Activated T-helper 1 cell treated with anti-CD3 and anti-CD28 coated beads, Interleukin-12 subunit alpha, Interleukin-12 subunit beta, Interleukin-2, Interleukin-4 antibody, amounts not matched to agents 30 ng/mL and 10 ng/mL and 1 ng/mL, durations not matched to agents 14 hours and 24 hours and 36 hours (primary cell): ENCODE results near the gene NR2C2. TPM values are rescaled to one million over a fixed set of nuclear protein-coding genes. Genes with fewer than 3 reads are reported as not detected.

Experiments
- DNase-seq: peaks from one replicate; pipeline ENCODE4 v3.0.0; 2021; ENCODE audit warnings: low spot score
- H3K27ac Mint-ChIP-seq: one replicate; pipeline ENCODE4 v1.8.0; 2021; ENCODE audit warnings: mild to moderate bottlenecking, mixed read lengths
- H3K27me3 Mint-ChIP-seq: one replicate; pipeline ENCODE4 v1.8.0; 2022; ENCODE audit warnings: mild to moderate bottlenecking, moderate library complexity, mixed read lengths; ENCODE audit not compliant: insufficient read depth
- H3K36me3 Mint-ChIP-seq: one replicate; pipeline ENCODE4 v1.8.0; 2021; ENCODE audit warnings: low read depth, mixed read lengths
- H3K4me1 Mint-ChIP-seq: one replicate; pipeline ENCODE4 v1.8.0; 2021; ENCODE audit warnings: low read depth, mixed read lengths
- H3K4me3 Mint-ChIP-seq: one replicate; pipeline ENCODE4 v1.8.0; 2021; ENCODE audit warnings: mild to moderate bottlenecking, moderate library complexity, mixed read lengths
- H3K9me3 Mint-ChIP-seq: one replicate; pipeline ENCODE4 v1.8.0; 2021; ENCODE audit warnings: mixed read lengths
- intact Hi-C: fragments of 100-400 bp; cut with micrococcal nuclease; formaldehyde crosslinking; loops from one replicate; pipeline ENCODE4 v1.15.1; 2024
- total RNA-seq: library from RNA; stranded (reverse); gene quantifications from 2 replicates; pipeline ENCODE4 v1.2.3, GENCODE V29; 2022

The NR2C2 gene
- total RNA-seq, 1 donor from 2014 or later, result 50.7 TPM

GRCh38 chr3:15051531-15051930 lies 104.1 kb downstream of the NR2C2 start:
- H3K36me3 Mint-ChIP-seq, result peaks cover 40% of the 10 kb centered on the region
- no peaks in the 10 kb centered on the region for H3K9me3 Mint-ChIP-seq
- DNase-seq, result peak; percentile 17
- no peak overlapping the region for H3K27ac Mint-ChIP-seq
- H3K27me3 Mint-ChIP-seq, result no peaks in the 10 kb centered on the region
- no peak overlapping the region for H3K4me3 Mint-ChIP-seq
- intact Hi-C loops, result loop anchor here (2.0 to 5.0 kb wide), 2 partner anchors 13 to 124 kb away; partner anchors contain the start of gene MRPS25
- H3K4me1 Mint-ChIP-seq, result peaks cover 16% of the 10 kb centered on the region

- Mint-ChIP-seq H3K9me3 (no peaks in the 10 kb centered on the region), H3K36me3 (peaks cover 39% of the 10 kb centered on the region), H3K4me3 (no peak overlapping the region), H3K4me1 (peaks cover 21% of the 10 kb centered on the region), H3K27me3 (no peaks in the 10 kb centered on the region), H3K27ac (no peak overlapping the region)
- no peak for DNase-seq
- intact Hi-C loops, result loop anchor here (5.0 kb wide), 1 partner anchor 125 kb away; no protein-coding TSS in a partner anchor
These were observed 105.2 kb downstream of the NR2C2 start for GRCh38 chr3:15052335-15053242.

DNA sequence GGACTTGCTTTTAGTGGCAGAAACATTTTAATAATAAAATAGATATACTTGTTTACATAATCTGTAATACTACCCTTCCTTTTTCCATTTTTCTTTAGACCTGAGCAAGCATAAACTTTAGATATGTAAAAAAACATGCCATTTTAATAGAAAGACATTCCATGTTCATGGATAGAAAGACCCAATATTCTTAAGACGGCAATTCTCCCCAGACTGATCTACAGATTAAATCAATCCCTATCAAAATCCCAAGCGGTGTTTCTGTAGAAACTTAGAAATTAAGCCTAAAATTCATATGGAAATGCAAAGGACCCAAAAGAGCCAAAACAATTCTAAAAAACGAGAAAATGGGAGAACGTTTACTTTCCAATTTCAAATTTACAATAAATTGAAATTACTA lies 106.2 kb downstream of the NR2C2 start:
- no peak overlapping the region for H3K4me3 Mint-ChIP-seq
- H3K36me3 Mint-ChIP-seq, result peaks cover 42% of the 10 kb centered on the region
- no peaks in the 10 kb centered on the region for H3K27me3 Mint-ChIP-seq
- no peaks in the 10 kb centered on the region for H3K9me3 Mint-ChIP-seq
- no peak overlapping the region for H3K27ac Mint-ChIP-seq
- peaks cover 21% of the 10 kb centered on the region for H3K4me1 Mint-ChIP-seq
- no peak for DNase-seq
- intact Hi-C loops, result loop anchor here (5.0 kb wide), 1 partner anchor 126 kb away; no protein-coding TSS in a partner anchor

- peak overlapping the region; percentile 89 for H3K27ac Mint-ChIP-seq
These were observed 107.7 kb downstream of the NR2C2 start for GRCh38 chr3:15055019-15055557.

DNA sequence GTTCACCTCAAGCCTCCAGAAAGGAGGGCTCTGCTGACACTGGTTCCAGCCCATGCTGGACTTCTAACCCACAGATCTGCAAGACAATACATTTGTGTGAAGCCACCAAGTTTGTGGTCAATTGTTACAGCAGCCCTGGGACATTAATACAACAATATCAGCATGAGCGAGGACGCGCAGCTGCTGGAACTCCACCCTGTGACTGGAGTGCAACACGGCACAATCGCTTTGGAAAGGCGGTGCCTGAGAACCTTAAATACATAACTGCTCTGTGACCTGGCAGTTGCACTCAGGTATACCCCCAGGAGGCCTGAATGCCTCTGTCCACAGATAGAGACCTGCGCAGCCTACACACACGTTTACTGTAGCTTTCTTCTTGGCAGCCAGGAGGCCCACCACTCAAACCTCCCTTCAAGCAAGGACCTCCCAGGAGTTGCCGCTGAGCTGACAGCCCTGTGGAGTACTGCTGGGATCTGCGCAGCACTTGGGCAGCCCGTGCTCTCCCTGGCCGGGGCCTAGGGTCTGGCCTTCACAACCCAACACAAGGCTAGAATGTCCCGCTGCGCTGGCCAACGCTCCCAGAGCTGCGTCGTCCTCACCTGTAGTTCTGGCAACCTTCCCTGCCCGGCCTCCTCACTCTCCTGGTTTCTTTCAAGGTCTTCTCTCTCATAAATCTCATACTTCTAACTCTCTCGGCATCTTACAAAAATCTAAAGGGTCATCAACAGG lies 109.5 kb downstream of the NR2C2 start:
- Mint-ChIP-seq H3K27ac (peak overlapping the region; percentile 43), H3K36me3 (peaks cover 46% of the 10 kb centered on the region), H3K4me1 (peaks cover 27% of the 10 kb centered on the region), H3K4me3 (no peak overlapping the region), H3K27me3 (no peaks in the 10 kb centered on the region), H3K9me3 (no peaks in the 10 kb centered on the region)
- DNase-seq, result no peak
- intact Hi-C loops, result no loop called here

More at GRCh38 chr3:15055019-15055557, 107.7 kb downstream of the NR2C2 start:
- peaks cover 27% of the 10 kb centered on the region for H3K4me1 Mint-ChIP-seq
- H3K27me3 Mint-ChIP-seq, result no peaks in the 10 kb centered on the region
- intact Hi-C loops, result loop anchor here (1.0 kb wide), 2 partner anchors 10 to 43 kb away; partner anchors contain the start of gene MRPS25
- no peaks in the 10 kb centered on the region for H3K9me3 Mint-ChIP-seq
- DNase-seq, result peak; percentile 33
- peak overlapping the region; percentile 23 for H3K4me3 Mint-ChIP-seq
- peaks cover 48% of the 10 kb centered on the region for H3K36me3 Mint-ChIP-seq

- Mint-ChIP-seq H3K9me3 (no peaks in the 10 kb centered on the region), H3K27ac (peak overlapping the region; percentile 43), H3K4me1 (peaks cover 30% of the 10 kb centered on the region), H3K4me3 (no peak overlapping the region), H3K36me3 (peaks cover 36% of the 10 kb centered on the region), H3K27me3 (no peaks in the 10 kb centered on the region)
- intact Hi-C loops, result no loop called here
- DNase-seq, result no peak
These were observed 112.6 kb downstream of the NR2C2 start for GRCh38 chr3:15060029-15060428.

DNA sequence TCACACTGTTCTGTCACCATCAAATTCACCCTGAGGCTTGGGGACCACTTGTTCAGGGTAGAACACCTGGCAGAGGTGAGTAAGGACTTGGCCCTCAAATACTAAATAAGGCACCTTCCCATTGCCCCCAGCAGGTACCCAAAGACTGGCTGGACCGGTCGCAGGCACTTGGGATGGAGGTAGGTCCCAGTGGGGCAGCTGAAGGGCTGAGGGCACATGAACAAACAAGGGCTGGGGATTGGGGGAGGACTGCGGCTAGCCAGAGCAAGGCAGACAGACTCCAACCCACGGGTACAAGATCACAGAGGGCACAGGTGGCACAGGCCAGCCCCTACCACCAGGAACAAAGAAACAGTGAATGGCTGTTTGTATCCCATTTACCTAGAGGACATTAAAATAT lies 115.9 kb downstream of the NR2C2 start:
- intact Hi-C loops, result no loop called here

GRCh38 chr3:15063656-15064286 lies 116.4 kb downstream of the NR2C2 start:
- Mint-ChIP-seq H3K36me3 (peaks cover 26% of the 10 kb centered on the region), H3K4me1 (peaks cover 26% of the 10 kb centered on the region), H3K27me3 (no peaks in the 10 kb centered on the region), H3K9me3 (no peaks in the 10 kb centered on the region), H3K27ac (peak overlapping the region; percentile 95), H3K4me3 (peak overlapping the region; percentile 96)
- intact Hi-C loops, result loop anchor here (2.0 kb wide), 2 partner anchors 13 to 143 kb away; partner anchors contain the start of gene CAPN7
- no peak for DNase-seq

More for the DNA sequence above, 115.9 kb downstream of the NR2C2 start:
- Mint-ChIP-seq H3K27me3 (no peaks in the 10 kb centered on the region), H3K36me3 (peaks cover 31% of the 10 kb centered on the region), H3K9me3 (no peaks in the 10 kb centered on the region), H3K4me3 (peak overlapping the region; percentile 96), H3K27ac (no peak overlapping the region), H3K4me1 (peaks cover 26% of the 10 kb centered on the region)
- no peak for DNase-seq

DNA sequence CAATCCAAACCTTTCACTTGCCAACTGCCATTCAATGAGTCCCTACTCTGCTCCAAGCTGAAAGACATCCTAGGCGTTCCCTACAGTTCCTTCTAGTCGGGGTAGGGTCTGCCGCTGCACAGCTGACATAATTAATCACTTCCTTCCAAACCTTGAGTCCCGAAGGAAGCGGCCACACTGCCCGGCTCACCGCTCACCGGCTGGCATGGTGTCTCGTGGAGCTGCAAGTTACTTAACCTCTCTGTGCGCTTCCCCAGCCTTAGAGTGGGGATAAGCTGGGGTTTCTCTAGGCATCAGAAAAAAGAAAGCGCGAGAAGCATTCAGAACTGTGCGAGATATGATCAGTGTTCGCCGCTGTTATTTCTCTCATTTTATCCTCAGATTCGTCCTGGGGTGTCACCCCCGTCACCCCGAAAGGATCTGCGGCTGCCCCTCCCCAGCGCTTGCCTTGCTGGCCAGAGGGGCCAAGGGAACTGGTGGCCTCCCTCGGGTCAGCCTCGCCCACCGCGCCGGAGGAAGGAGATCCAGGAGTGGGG lies 117.0 kb downstream of the NR2C2 start:
- no peaks in the 10 kb centered on the region for H3K9me3 Mint-ChIP-seq
- intact Hi-C loops, result loop anchor here (2.0 kb wide), 2 partner anchors 14 to 142 kb away; partner anchors contain the start of gene CAPN7
- peaks cover 24% of the 10 kb centered on the region for H3K36me3 Mint-ChIP-seq
- peaks cover 26% of the 10 kb centered on the region for H3K4me1 Mint-ChIP-seq
- peak overlapping the region; percentile 95 for H3K27ac Mint-ChIP-seq
- H3K4me3 Mint-ChIP-seq, result peak overlapping the region; percentile 96
- DNase-seq, result peak; percentile 18
- no peaks in the 10 kb centered on the region for H3K27me3 Mint-ChIP-seq

DNA sequence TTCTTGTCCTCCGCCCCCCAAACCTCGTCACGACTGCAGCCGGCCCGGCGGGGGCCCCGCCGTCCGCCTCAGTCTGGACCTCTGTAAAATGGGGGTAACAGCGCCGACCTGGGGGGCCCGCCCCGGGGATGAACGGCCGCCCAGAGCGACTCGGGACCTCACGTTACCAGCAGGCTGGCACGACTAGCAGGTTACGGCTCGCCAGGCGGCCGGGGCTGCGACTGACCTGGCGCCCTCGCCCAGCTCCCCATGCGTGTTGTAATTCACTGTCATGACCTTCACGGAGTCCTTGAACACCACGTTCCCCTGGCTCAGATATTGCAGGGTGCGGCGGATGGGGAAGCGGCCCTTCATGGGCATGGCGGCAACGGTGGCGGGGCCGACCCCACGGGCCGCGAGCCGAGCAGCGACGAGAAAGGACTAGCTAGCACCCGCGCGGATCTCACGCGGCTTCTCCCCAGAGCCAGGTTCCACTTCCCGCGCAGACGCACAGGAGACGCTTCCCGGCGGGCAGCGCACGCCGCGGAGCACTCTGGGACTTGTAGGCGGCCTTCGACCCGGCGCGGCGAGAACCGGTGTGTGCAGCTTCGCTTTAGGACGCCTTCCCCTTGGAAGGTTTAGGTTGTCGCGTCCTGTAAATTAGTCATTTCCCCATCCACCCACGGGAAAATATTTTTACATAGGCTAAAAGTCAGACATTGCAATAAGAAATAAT lies 117.6 kb downstream of the NR2C2 start, which contains the start of gene MRPS25:
TSS of gene MRPS25 (minus strand) at position 481 of the 715 bp plus-strand sequence. CDS start at position 360, 121 bp downstream.
- intact Hi-C loops, result loop anchor here (1.0 to 2.0 kb wide), 10 partner anchors 10 to 941 kb away; partner anchors contain the start of genes BTD, CAPN7, CCDC174 and CHCHD4
- peak; percentile 90 for DNase-seq
- peaks cover 19% of the 10 kb centered on the region for H3K36me3 Mint-ChIP-seq
- H3K4me3 Mint-ChIP-seq, result peak within 1 kb of the TSS; percentile 96
- H3K27me3 Mint-ChIP-seq, result no peaks in the 10 kb centered on the region
- no peaks in the 10 kb centered on the region for H3K9me3 Mint-ChIP-seq
- H3K27ac Mint-ChIP-seq, result peak within 1 kb of the TSS; percentile 95
- H3K4me1 Mint-ChIP-seq, result peaks cover 20% of the 10 kb centered on the region

DNA sequence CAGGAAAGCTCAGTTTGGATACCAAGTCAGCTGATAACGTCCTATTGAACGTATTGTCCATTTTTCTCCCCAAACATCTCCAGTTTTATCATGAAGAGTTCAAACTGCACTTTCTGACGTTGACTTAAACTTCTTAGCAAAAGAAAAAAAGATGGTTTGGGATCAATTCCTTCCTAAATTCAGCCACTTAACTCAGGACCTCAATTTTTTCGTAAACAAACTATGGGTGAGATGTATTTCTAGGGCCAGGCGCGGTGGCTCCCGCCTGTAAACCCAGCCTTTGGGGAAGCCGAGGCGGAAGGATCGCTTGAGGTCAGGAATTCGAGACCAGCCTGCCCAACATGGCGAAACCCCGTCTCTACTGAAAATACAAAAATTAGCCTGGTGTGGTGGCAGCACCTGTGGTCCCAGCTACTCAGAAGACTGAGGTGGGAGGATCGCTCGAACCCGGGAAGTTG lies 118.2 kb downstream of the NR2C2 start:
- no peaks in the 10 kb centered on the region for H3K27me3 Mint-ChIP-seq
- H3K36me3 Mint-ChIP-seq, result peaks cover 23% of the 10 kb centered on the region
- intact Hi-C loops, result loop anchor here (1.0 to 2.0 kb wide), 10 partner anchors 10 to 941 kb away; partner anchors contain the start of genes BTD, CAPN7, CCDC174 and CHCHD4
- H3K27ac Mint-ChIP-seq, result peak overlapping the region; percentile 95
- no peak for DNase-seq
- H3K9me3 Mint-ChIP-seq, result no peaks in the 10 kb centered on the region
- H3K4me3 Mint-ChIP-seq, result peak overlapping the region; percentile 96
- H3K4me1 Mint-ChIP-seq, result peaks cover 20% of the 10 kb centered on the region
